Activated CD4-positive, alpha-beta T cell treated with anti-CD3 and anti-CD28 coated beads, Interleukin-2, amount 50 U/mL, for 4 hours (primary cell): Measurements from ENCODE around the gene B4GALNT1.

Experiments
- DNase-seq, 2 experiments: peaks; one replicate each; pipeline ENCODE4 v3.0.0-alpha.2; 2020

The B4GALNT1 gene

GRCh38 chr12:57583008-57583831 lies 49.8 kb downstream of the B4GALNT1 start:
- peak; percentile 51 for DNase-seq

GRCh38 chr12:57582440-57582839 lies 50.6 kb downstream of the B4GALNT1 start:
- DNase-seq, result no peak

GRCh38 chr12:57581802-57582201 lies 51.2 kb downstream of the B4GALNT1 start:
- no peak for DNase-seq

GRCh38 chr12:57580466-57580795 lies 52.6 kb downstream of the B4GALNT1 start:
- DNase-seq, result no peak

GRCh38 chr12:57579677-57580465 lies 53.1 kb downstream of the B4GALNT1 start:
- DNase-seq, result no peak

- no peak for DNase-seq
Observed at GRCh38 chr12:57579011-57579410, 54.0 kb downstream of the B4GALNT1 start.

GRCh38 chr12:57577981-57578758 lies 54.8 kb downstream of the B4GALNT1 start:
- DNase-seq, result no peak

- no peak for DNase-seq
Observed at GRCh38 chr12:57576613-57577160, 56.3 kb downstream of the B4GALNT1 start.
